NOMO-1 treated with DMSO at 0.1 percent for 48 hours (cell line): ENCODE measurements around the gene DERA.
A peak's percentile ranks its signal among the peaks of the same experiment; 100 is the strongest.

Experiments
- DNase-seq: peaks from one replicate; lab custom pipeline; 2025; ENCODE audit not compliant: unreplicated experiment; lab: John Stamatoyannopoulos, UW

The DERA gene

DNA sequence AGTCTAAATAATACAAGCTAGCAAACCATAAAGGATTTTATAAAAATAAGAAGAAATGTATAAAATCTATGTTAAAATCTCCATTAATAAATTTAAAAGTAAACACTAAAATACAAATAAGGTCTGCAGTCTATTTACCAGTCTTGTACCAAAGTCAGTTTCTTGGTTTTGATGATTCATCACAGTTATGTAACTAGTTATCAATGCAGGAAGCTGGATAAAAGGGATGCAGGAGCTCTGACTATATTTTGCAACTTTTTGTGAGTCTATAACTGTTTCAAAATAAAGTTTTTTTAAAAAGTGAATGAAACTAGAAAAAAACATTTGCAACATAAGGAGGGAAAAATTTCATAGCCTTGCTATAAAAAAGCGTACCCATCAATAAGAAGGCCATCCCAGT is 151.5 kb downstream of the DERA start:
- peak; percentile 66 for DNase-seq

DNA sequence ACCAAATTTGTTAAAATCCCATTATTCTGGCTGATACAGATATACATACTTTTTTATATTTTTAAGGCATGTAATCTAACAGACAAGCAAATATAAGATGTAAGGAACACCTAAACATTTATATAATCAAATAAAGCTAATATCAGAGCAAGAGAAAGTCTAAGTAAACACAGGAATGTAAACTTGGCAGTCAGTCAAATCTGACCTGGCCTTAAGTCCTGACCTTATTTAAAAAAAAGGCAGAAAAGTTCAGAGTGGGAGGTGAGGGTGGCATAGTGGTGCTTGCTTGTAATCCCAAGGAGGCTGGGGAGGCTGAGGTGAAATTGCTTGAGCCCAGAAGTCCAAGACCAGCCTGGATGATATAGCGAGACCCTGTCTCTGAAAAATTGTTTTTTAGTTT is 152.6 kb downstream of the DERA start:
- no peak for DNase-seq

DNA sequence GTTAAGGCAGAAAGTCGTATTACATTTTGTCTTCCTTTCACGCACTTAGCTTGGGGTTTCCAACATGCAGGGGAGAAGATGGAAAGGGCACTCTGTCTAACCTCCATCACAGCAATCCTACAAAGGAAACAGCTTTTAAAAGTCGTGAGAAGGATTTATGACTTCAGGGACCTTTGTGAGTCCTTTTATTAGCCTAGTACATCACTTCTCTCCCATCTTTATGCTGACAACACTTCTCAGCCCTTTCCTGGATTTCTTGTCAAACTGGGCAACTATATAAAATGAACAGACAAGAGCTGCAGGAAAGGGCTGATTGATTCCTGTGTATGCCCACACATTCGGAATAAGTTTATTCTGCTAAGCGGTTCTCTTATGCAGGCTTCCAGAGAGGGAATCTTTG is 159.0 kb downstream of the DERA start:
- no peak for DNase-seq

DNA sequence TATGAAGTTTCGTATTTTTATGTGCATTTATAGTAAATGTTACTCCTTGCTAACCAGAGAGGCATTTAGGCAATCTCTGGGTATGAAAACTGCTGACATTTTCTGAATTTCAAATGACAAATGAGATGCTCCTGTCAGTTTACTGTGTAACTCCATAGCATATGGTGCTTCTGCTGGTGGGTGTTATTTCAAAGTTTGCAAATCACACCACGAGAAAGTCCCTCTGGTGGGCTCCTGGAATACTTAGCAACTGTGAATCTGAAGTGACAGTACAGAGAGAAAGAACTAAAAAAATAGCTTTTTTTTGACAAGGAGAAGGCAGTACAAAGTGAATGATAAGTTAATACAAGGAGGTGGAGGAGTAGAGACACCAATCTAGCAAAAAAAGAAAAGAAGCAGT is 161.5 kb downstream of the DERA start:
- no peak for DNase-seq

DNA sequence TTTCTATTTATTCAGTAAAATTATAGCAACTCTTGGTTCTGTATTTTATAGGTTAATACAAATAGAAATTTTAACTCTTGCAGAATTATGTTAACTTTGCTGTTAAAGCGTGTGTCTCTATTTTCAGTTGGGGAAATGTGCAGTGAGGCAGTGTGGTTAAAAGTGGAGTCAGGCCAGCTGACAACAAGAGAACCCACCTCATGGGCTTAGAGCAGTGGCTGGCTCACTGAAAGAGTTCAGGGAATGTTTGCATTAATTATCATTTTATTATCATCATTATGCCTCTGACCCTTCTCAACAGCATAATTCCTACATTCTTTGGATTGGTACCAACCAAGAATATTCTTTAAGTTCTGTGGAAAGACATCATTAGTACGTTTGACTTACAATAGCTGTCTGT is 163.8 kb downstream of the DERA start:
- DNase-seq, result no peak

DNA sequence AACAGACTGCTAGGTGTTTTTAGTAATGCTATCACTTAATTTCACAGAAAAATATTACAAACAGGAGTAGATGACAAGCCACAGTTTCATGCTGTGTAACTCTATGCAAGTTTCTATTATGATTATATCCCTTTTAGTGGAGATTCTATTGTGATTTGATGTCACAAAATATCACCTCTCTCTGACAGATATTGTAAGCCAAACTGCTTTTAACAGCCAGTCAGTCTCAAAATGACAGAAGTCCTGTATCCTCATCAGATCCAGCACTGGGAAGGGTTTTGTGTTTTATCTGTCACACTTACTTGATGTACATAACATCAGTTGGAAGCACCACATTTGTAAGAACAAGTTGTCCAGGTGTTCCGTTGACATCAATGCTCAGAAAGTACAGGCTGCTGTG is 164.8 kb downstream of the DERA start:
- no peak for DNase-seq

DNA sequence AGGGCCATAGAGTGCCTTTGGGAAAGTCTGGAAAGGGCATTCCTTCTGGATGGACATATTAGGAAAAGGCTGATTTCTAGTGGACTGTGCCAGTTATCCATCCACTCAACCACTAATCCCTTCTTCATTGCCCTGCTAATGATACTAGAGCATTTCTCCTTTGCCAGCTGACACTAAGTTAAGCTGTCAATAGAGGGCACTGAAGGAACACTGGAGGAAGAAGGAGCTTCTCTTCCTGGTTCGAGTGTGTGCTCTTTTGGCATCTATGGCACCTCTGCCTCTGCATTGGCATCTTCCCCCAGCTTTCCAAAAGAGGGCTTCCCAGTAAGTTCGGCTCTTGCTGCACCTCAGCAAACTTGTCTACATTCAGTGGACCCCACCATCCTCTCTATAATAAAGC is 165.4 kb downstream of the DERA start:
- DNase-seq, result peak; percentile 51

DNA sequence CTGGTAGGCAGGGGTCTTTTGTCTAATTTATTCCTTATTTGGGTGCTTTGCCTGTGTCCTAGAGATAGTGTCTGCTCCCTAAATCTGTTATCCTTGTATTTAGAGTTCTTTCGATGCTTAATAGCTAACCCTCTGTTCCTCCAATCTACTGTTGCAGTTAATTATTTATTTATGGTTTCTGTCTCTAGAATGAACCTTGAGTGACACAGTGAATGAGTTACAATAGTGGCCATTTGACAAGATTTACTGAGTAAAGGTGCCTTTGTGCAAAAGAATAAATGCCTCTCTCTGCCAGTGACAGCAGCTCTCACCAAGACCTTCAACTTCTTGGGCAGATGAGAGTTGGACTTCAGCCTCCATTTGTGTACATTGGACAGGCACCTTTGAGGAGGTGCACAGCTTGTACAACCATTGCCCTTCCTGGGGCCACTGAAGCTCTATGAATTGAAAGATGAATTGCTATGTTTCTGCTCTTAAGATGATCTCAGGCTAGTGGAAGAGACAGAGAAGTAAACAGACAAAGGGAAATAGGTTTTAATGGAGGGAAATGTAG is 165.9 kb downstream of the DERA start:
- DNase-seq, result no peak

DNA sequence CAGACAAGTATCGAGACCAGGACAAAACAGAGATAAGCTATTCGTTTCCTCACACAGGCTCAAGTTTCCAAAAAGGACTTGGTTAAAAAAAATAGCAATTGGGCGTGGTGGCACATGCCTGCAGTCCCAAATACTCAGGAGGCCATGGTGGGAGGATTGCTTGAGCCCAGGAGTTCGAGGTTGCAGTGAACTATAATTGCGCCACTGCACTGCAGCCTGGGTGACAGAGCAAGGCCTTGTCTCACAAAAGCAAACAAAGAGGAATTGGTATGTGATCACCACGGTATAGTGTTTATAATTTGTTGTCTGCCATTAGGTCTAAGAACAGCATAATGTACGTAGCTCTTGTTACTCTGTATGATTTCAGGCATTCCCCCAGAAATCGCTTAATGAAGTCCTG is 175.3 kb downstream of the DERA start:
- no peak for DNase-seq

DNA sequence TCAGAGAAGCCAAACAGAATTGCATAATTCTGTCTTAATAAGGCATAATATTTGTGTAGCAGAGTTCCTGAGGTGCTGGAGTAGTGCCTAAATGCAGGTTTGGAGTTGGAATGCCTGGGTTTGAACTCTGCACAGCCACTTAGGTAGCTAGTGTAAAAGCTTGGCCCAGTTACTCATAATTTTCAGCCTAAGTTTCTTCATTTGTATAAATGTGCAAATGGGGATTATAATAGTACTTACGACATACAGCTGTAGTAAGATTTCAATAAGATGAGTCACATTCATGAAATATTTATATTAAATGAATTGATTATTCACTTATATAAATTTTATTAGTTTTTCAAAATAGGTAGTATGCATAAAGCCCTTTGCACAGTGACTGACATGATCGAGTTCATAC is 175.8 kb downstream of the DERA start:
- no peak for DNase-seq
